Sigmoid colon (tissue), 7 donors: ENCODE measurements around the gene ATXN1. TPM values are rescaled to one million over a fixed set of nuclear protein-coding genes. Genes with fewer than 3 reads are reported as not detected.
A peak's percentile ranks its signal among the peaks of the same experiment; 100 is the strongest.

Source experiments
- DNase-seq: peaks from one replicate; pipeline ENCODE4 v3.0.0-alpha.2; 2019
- H3K27ac ChIP-seq, 4 donors: fragments of 200-600 bp; sonication (generic); one replicate each; pipeline ENCODE4 v1.5.1; 2016 to 2019; ENCODE audit warnings: mild to moderate bottlenecking in 1 of 4
- H3K27me3 ChIP-seq, 3 donors: fragments of 200-600 bp; sonication (generic); one replicate each; pipeline ENCODE4 v1.5.1; 2019; ENCODE audit warnings: mild to moderate bottlenecking in 1 of 3
- H3K36me3 ChIP-seq, 4 donors: fragments of 200-600 bp; sonication (generic); one replicate each; pipeline ENCODE4 v1.5.1; 2016 to 2019
- H3K4me1 ChIP-seq, 4 donors: fragments of 200-600 bp; sonication (generic); one replicate each; pipeline ENCODE4 v1.5.1; 2017 to 2019
- H3K4me3 ChIP-seq, 4 donors: fragments of 200-600 bp; sonication (generic); one replicate each; pipeline ENCODE4 v1.5.1; 2017 to 2019; ENCODE audit warnings: mild to moderate bottlenecking in 2 of 4, moderate library complexity in 1 of 4
- H3K9me3 ChIP-seq, 4 donors: fragments of 200-600 bp in 3 of 4; sonication (generic) in 3 of 4; one replicate each; pipeline versions ENCODE4 v1.5.1 to v1.6.1; 2013 to 2019
- EP300 ChIP-seq, 4 donors: sonication (generic); formaldehyde crosslinking; IDR thresholded peaks; one replicate each; pipeline ENCODE4 v1.6.1; 2017; ENCODE audit warnings: antibody characterized with exemption in 4 of 4
- POLR2A ChIP-seq, 2 donors: fragments of 450-650 bp; IDR thresholded peaks; one replicate each; pipeline ENCODE4 v1.6.1; 2016; ENCODE audit warnings: antibody characterized with exemption in 2 of 2, mild to moderate bottlenecking in 2 of 2, moderate library complexity in 2 of 2
- POLR2AphosphoS5 ChIP-seq, 4 donors: sonication (generic); formaldehyde crosslinking; IDR thresholded peaks; one replicate each; pipeline ENCODE4 v1.6.1; 2017; ENCODE audit warnings: antibody characterized with exemption in 4 of 4
- WGBS, 2 donors: extraction: QIAGEN DNeasy Blood & Tissue Kit; methylation state at CpG; one replicate each; pipeline ENCODE4 v1.1.7; 2013; 5-methylcytosine and 5-hydroxymethylcytosine counted together
- intact Hi-C: fragments of 100-400 bp; cut with DNase I; formaldehyde crosslinking; loops from one replicate; pipeline ENCODE4 v1.15.1; 2023
- polyA plus RNA-seq, 3 donors: library from polyadenylated mRNA; stranded (reverse); fragments of 200-250 nt; gene quantifications; one replicate each; pipeline ENCODE4 v1.2.3, GENCODE V29; 2013
- total RNA-seq, 4 donors: library from RNA; depleted of rRNA; stranded (reverse); fragments of >200 nt; gene quantifications; one replicate each; pipeline ENCODE4 v1.1.0, GENCODE V29; 2016
- TF ChIP-seq, protein P1 (sequence below), 4 experiments: fragments of 450-650 bp in 3 of 4; fragments of 200-600 bp in 1 of 4; IDR thresholded peaks; one replicate each; pipeline ENCODE4 v1.5.1; 2016 to 2019; ENCODE audit warnings: antibody characterized with exemption in 4 of 4, mild to moderate bottlenecking in 3 of 4, moderate library complexity in 2 of 4
- donor health status: healthy with polysubstance abuse.
- donor health status: Bipolar disorder and iron deficiency.
- donor health status: healthy.

ATXN1 gene
- total and polyA plus RNA-seq, 7 donors: 4.8 to 95.3 (median 37.7) TPM

DNA sequence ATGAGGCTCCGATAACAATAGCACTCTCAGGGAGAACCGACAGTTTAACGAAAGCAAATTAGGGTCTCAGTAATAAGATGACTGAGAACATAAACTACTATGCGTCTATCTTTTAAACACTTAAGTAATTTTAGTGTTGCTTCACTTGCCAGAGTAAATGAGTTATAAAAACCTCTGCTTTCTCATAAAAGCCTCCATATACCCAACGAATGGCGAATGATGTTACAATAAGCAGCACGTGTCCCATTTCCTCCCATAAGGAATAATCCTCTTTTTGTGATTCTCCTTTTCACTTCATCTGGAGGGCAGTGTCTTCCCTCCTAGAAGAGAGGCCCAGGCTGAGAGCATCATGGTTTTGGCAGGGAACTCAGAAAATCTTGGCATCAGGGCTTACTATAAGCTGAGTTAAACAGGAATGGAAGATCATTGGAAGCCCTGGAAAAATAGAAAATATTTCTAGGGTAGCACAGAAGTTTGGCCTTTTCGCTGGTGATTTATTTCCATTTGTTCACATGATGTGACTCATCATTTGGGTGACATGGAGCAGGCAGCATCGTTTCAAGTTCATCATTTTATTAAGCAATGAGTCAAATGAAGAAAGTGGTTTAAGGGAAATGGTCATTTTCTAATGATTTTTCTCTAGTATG is 255.4 kb downstream of the ATXN1 start:
- DNase-seq: peak; percentile 71
- TF ChIP-seq EP300 (IDR thresholded peaks at IDR 0.05) (no peak), POLR2A (IDR thresholded peaks at IDR 0.05) (no peak), POLR2AphosphoS5 (IDR thresholded peaks at IDR 0.05) (peak in 3 of 4 donors; percentile 20 to 56 (median 47))
- TF ChIP-seq, protein P1, sequence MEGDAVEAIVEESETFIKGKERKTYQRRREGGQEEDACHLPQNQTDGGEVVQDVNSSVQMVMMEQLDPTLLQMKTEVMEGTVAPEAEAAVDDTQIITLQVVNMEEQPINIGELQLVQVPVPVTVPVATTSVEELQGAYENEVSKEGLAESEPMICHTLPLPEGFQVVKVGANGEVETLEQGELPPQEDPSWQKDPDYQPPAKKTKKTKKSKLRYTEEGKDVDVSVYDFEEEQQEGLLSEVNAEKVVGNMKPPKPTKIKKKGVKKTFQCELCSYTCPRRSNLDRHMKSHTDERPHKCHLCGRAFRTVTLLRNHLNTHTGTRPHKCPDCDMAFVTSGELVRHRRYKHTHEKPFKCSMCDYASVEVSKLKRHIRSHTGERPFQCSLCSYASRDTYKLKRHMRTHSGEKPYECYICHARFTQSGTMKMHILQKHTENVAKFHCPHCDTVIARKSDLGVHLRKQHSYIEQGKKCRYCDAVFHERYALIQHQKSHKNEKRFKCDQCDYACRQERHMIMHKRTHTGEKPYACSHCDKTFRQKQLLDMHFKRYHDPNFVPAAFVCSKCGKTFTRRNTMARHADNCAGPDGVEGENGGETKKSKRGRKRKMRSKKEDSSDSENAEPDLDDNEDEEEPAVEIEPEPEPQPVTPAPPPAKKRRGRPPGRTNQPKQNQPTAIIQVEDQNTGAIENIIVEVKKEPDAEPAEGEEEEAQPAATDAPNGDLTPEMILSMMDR (IDR thresholded peaks at IDR 0.05): peak in 1 of 4 experiments; percentile 11
- H3K27me3 ChIP-seq: no peaks in the 10 kb centered on the region
- no peak overlapping the region for H3K4me3 ChIP-seq
- H3K36me3 ChIP-seq: no peaks in the 10 kb centered on the region
- H3K9me3 ChIP-seq: no peaks in the 10 kb centered on the region
- H3K4me1 ChIP-seq: peaks cover 0 to 27% (median 25%) of the 10 kb centered on the region in 4 donors
- peak overlapping the region; percentile 41 to 73 (median 66) for H3K27ac ChIP-seq
- WGBS, 2 donors: 30 to 54% methylated on average over 9 of the region's 9 CpGs
- intact Hi-C loops: loop anchor here (2.0 to 10.0 kb wide), 2 partner anchors 257 to 459 kb away; no protein-coding TSS in a partner anchor

DNA sequence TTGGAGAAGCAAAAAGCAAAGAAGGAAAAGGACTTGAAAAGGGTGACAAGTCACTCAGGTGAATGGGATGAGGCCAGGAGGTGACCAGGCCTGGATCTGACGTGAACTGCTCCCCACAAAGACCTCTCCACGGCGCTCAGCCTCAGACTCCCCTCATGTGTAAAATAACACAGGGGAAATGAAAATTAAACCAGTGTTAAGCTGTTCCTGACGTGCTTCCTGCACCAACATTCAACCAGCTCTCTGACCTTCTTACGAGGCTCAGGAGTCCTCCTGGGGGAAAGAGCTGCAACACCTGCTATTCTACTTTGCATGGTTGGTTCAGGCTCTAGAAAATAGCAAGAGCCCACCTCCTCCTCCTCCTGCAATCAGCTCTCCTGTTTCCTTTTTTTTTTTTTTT is 256.7 kb downstream of the ATXN1 start:
- Histone ChIP-seq H3K27me3 (no peaks in the 10 kb centered on the region), H3K9me3 (no peaks in the 10 kb centered on the region), H3K27ac (peak overlapping the region in 3 of 4 donors; percentile 61 to 73 (median 70)), H3K4me1 (peaks cover 0 to 27% (median 25%) of the 10 kb centered on the region in 4 donors), H3K36me3 (no peaks in the 10 kb centered on the region), H3K4me3 (no peak overlapping the region)
- intact Hi-C loops: loop anchor here (10.0 kb wide), 1 partner anchor 460 kb away; no protein-coding TSS in a partner anchor
- 60 to 83% methylated on average over 5 of the region's 5 CpGs for WGBS, 2 donors
- no peak for DNase-seq
- TF ChIP-seq POLR2A (IDR thresholded peaks at IDR 0.05) (no peak), POLR2AphosphoS5 (IDR thresholded peaks at IDR 0.05) (no peak), EP300 (IDR thresholded peaks at IDR 0.05) (no peak)
- TF ChIP-seq, protein P1 (IDR thresholded peaks at IDR 0.05): no peak

DNA sequence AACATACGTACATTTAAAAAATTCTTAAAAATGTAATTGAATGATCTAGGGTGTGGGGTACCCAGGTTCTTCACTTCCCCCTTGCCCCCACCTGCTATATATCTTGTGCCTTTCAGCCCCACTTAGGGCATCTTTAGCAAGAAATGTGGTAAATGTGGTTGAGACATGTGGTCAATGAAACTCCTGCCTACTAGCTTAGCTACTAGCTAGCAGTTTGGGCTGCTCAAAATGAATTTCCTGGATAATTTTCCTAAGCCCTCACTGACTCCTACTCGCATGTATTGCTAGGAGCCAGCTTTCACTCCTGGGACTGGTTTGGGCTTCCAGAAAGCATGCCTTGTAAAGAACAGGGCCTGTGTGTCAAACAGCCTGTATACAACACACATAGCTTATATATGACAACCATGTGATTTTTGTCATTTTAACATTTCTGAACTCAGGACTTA is 257.3 kb downstream of the ATXN1 start:
- no peak for DNase-seq
- Histone ChIP-seq H3K9me3 (no peaks in the 10 kb centered on the region), H3K4me3 (no peak overlapping the region), H3K4me1 (peaks cover 0 to 27% (median 25%) of the 10 kb centered on the region in 4 donors), H3K27ac (peak overlapping the region in 1 of 4 donors; percentile 73), H3K36me3 (no peaks in the 10 kb centered on the region), H3K27me3 (no peaks in the 10 kb centered on the region)
- TF ChIP-seq EP300 (IDR thresholded peaks at IDR 0.05): no peak
- TF ChIP-seq POLR2AphosphoS5 (IDR thresholded peaks at IDR 0.05): no peak
- TF ChIP-seq, protein P1 (IDR thresholded peaks at IDR 0.05): no peak
- TF ChIP-seq POLR2A (IDR thresholded peaks at IDR 0.05): no peak
- intact Hi-C loops: loop anchor here (10.0 kb wide), 1 partner anchor 461 kb away; no protein-coding TSS in a partner anchor
- 56 to 85% methylated on average over 2 of the region's 2 CpGs for WGBS, 2 donors

DNA sequence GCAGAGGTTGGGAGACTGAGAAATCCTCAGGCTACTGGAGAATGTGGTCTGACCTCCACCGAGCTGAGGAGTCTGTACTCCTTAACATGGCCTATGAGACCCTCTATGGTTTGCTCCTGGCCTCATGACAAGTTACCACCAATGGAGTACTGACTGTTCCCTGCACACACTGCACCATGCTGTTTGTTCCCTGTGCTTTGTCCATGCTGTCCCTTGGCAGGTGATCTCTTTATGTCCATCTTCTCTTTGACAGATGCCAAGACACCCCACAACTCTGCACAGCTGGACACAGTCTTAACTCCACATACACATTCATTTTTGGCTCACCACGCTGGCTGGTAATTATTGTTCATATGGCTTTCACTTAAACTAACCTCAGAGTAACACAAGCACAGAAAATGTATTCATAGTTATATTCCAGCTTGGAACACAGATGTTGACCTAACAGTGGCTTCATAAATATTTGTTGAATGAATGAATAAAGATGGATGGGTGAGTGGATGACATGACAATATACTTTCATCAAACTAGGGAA is 258.0 kb downstream of the ATXN1 start:
- 85 to 94% methylated on average over 2 of the region's 2 CpGs for WGBS, 2 donors
- intact Hi-C loops: loop anchor here (10.0 kb wide), 1 partner anchor 461 kb away; no protein-coding TSS in a partner anchor

More for the DNA sequence above, 258.0 kb downstream of the ATXN1 start:
- Histone ChIP-seq H3K4me1 (peaks cover 0 to 27% (median 25%) of the 10 kb centered on the region in 4 donors), H3K4me3 (no peak overlapping the region), H3K27ac (no peak overlapping the region), H3K27me3 (no peaks in the 10 kb centered on the region), H3K36me3 (no peaks in the 10 kb centered on the region), H3K9me3 (no peaks in the 10 kb centered on the region)
- DNase-seq: no peak
- no peak for TF ChIP-seq EP300 (IDR thresholded peaks at IDR 0.05)
- TF ChIP-seq POLR2AphosphoS5 (IDR thresholded peaks at IDR 0.05): no peak
- TF ChIP-seq, protein P1 (IDR thresholded peaks at IDR 0.05): no peak
- no peak for TF ChIP-seq POLR2A (IDR thresholded peaks at IDR 0.05)
